K562 (cell line): ENCODE results near the gene MEIOB. TPM values are rescaled to one million over a fixed set of nuclear protein-coding genes. Genes with fewer than 3 reads are reported as not detected.
A peak's percentile ranks its signal among the peaks of the same experiment; 100 is the strongest.

Experiments
- ATAC-seq: fragments of 200-7000 bp; cut with Tn5 transposase; 3 replicates; pipeline ENCODE4 v1.9.1; 2020; ENCODE audit warnings: moderate library complexity
- BruUV-seq: library from RNA; stranded (reverse); fragments of 400-500 nt; replicated peaks from 2 replicates; lab custom pipeline; 2021; lab: Mats Ljungman, UMichigan
- CTCF ChIA-PET: fragments of 300-600 bp; formaldehyde crosslinking; extraction: SDS; loops from one replicate; lab custom pipeline; 2021; ENCODE audit warnings: low intra/inter-chr PET ratio; lab: Yijun Ruan, JAX
- POLR2A ChIA-PET: fragments of 300-600, 350-650 bp; sonication (Branson Sonifier 250); formaldehyde crosslinking; extraction: SDS; loops from one replicate; lab custom pipeline; 2021; ENCODE audit warnings: antibody characterized with exemption, inconsistent platforms; lab: Yijun Ruan, JAX
- DNase-seq, 4 experiments: peaks; one replicate each; pipeline versions ENCODE4 v3.0.0 to v3.0.0-alpha.2; 2011 to 2018; ENCODE audit warnings: low spot score in 3 of 4, mixed read lengths in 3 of 4; ENCODE audit errors: extremely low read depth in 1 of 4
- FAIRE-seq: peaks from 2 replicates; lab custom pipeline; 2011; peaks lifted over from hg19 to GRCh38; lab: Jason Lieb, UNC
- H2AFZ ChIP-seq: 2 replicates; pipeline ENCODE4 v1.6.0; 2011; ENCODE audit warnings: low read depth, low read length, control low read depth, inconsistent platforms
- H3K27ac ChIP-seq: fragments of 200-600 bp; 3 replicates; pipeline ENCODE4 v1.8.0; 2011; ENCODE audit warnings: low read depth, mild to moderate bottlenecking, control low read depth, inconsistent platforms, low read length, moderate library complexity, mixed read lengths; ENCODE audit errors: extremely low read depth
- H3K27me3 ChIP-seq, 2 experiments: fragments of 300-600 bp in 1 of 2; 2 replicates in 1 of 2; 3 replicates in 1 of 2; pipeline versions ENCODE4 v1.6.0 to v1.8.0; 2011; ENCODE audit warnings: inconsistent platforms in 2 of 2, low read length in 2 of 2, mild to moderate bottlenecking in 1 of 2, mixed read lengths in 1 of 2, moderate library complexity in 1 of 2; ENCODE audit not compliant: control insufficient read depth in 2 of 2, insufficient read depth in 2 of 2
- H3K36me3 ChIP-seq: fragments of 300-600 bp; 3 replicates; pipeline ENCODE4 v1.8.0; 2011; ENCODE audit warnings: mild to moderate bottlenecking, low read length, inconsistent platforms; ENCODE audit not compliant: control insufficient read depth, insufficient read depth
- H3K4me1 ChIP-seq, 2 experiments: fragments of 200-600 bp in 1 of 2; replicated peaks in 1 of 2; 2 replicates in 1 of 2; 3 replicates in 1 of 2; pipeline versions ENCODE4 v1.5.1 to v1.8.0; 2011; ENCODE audit warnings: inconsistent platforms in 2 of 2, low read length in 2 of 2, mild to moderate bottlenecking in 1 of 2, mixed read lengths in 1 of 2, moderate library complexity in 1 of 2; ENCODE audit not compliant: control insufficient read depth in 2 of 2, insufficient read depth in 2 of 2
- H3K4me2 ChIP-seq: 2 replicates; pipeline ENCODE4 v1.6.1; 2011; ENCODE audit warnings: low read length, control low read depth, inconsistent platforms, mixed read lengths; ENCODE audit not compliant: insufficient read depth
- H3K4me3 ChIP-seq: fragments of 200-600 bp; sonication (generic), shearing (Covaris generic); 2 replicates; pipeline ENCODE4 v1.5.1; 2016; ENCODE audit warnings: control low read depth, inconsistent platforms
- H3K79me2 ChIP-seq: fragments of 200-600 bp; 3 replicates; pipeline ENCODE4 v1.8.0; 2011; ENCODE audit warnings: low read length, inconsistent platforms; ENCODE audit not compliant: control insufficient read depth, insufficient read depth
- H3K9ac ChIP-seq, 2 experiments: 2 replicates each; pipeline versions ENCODE4 v1.6.0 to v1.6.1; 2011; ENCODE audit warnings: low read depth in 2 of 2, low read length in 2 of 2, control low read depth in 1 of 2, inconsistent platforms in 1 of 2, mild to moderate bottlenecking in 1 of 2, mixed read lengths in 1 of 2; ENCODE audit not compliant: insufficient read depth in 1 of 2
- H3K9me1 ChIP-seq: one replicate; pipeline ENCODE4 v1.6.0; 2011; ENCODE audit warnings: inconsistent platforms, mild to moderate bottlenecking, low read length, moderate library complexity; ENCODE audit not compliant: control insufficient read depth, insufficient read depth
- H3K9me3 ChIP-seq: replicated peaks from 2 replicates; pipeline ENCODE4 v1.5.1; 2011; ENCODE audit warnings: low read depth, low read length, inconsistent platforms; ENCODE audit not compliant: control insufficient read depth, insufficient read depth
- H4K20me1 ChIP-seq: replicated peaks from 2 replicates; pipeline ENCODE4 v1.6.1; 2011; ENCODE audit warnings: low read length, inconsistent platforms, mixed read lengths; ENCODE audit not compliant: control insufficient read depth, insufficient read depth
- CEBPZ ChIP-seq: fragments of 150-350 bp; IDR thresholded peaks from 2 replicates; pipeline ENCODE4 v1.6.1; 2014; ENCODE audit warnings: low read depth, mild to moderate bottlenecking, low read length, borderline replicate concordance
- CSDE1 ChIP-seq, 2 experiments: fragments of 450-650 bp; IDR thresholded peaks; 2 replicates each; pipeline ENCODE4 v1.6.1; 2016; ENCODE audit warnings: mild to moderate bottlenecking in 1 of 2
- HDAC6 ChIP-seq: IDR thresholded peaks from 2 replicates; pipeline ENCODE4 v1.6.1; 2012; ENCODE audit warnings: low read depth, mild to moderate bottlenecking, control low read depth, inconsistent platforms, low read length, moderate library complexity
- KDM4B ChIP-seq, 2 experiments: fragments of 450-650 bp in 1 of 2; sonication (generic) in 1 of 2; IDR thresholded peaks; 2 replicates each; pipeline ENCODE4 v1.6.1; 2016 to 2017; ENCODE audit warnings: borderline replicate concordance in 2 of 2, antibody characterized with exemption in 1 of 2, low read depth in 1 of 2, mild to moderate bottlenecking in 1 of 2
- LEF1 ChIP-seq: fragments of 450-650 bp; IDR thresholded peaks from 2 replicates; pipeline ENCODE4 v1.6.1; 2016; ENCODE audit warnings: mild to moderate bottlenecking
- MTA1 ChIP-seq: fragments of 450-650 bp; IDR thresholded peaks from 2 replicates; pipeline ENCODE4 v1.6.1; 2017; ENCODE audit warnings: borderline replicate concordance
- SLC30A9 ChIP-seq: fragments of 250-450 bp; sonication (Bioruptor Pico); IDR thresholded peaks from 2 replicates; pipeline ENCODE4 v1.8.0; 2022; ENCODE audit warnings: mild to moderate bottlenecking, moderate library complexity
- SP1 ChIP-seq: sonication (generic); formaldehyde crosslinking; IDR thresholded peaks from 2 replicates; pipeline ENCODE4 v1.8.1; 2022; ENCODE audit warnings: mild to moderate bottlenecking, missing genetic modification reagents
- SRF ChIP-seq, 2 experiments: fragments of 250-450, 450-650 bp in 1 of 2; sonication (Bioruptor Pico) in 1 of 2; sonication (generic) in 1 of 2; formaldehyde crosslinking; IDR thresholded peaks; 2 replicates each; pipeline versions ENCODE4 v1.5.0 to v1.5.1; 2020 to 2022; ENCODE audit warnings: mild to moderate bottlenecking in 1 of 2, missing genetic modification reagents in 1 of 2
- THAP7 ChIP-seq: fragments of 250-450 bp; sonication (Bioruptor Pico); IDR thresholded peaks from 2 replicates; pipeline ENCODE4 v1.5.0; 2021
- ZBED1 ChIP-seq: IDR thresholded peaks from 2 replicates; pipeline ENCODE4 v1.6.1; 2014
- ZNF280B ChIP-seq: fragments of 250-450 bp; sonication (Bioruptor Pico); IDR thresholded peaks from 2 replicates; pipeline ENCODE4 v1.5.1; 2021; ENCODE audit warnings: mild to moderate bottlenecking
- ZNF589 ChIP-seq: fragments of 200-800 bp; sonication (Bioruptor generic); IDR thresholded peaks from 2 replicates; pipeline ENCODE4 v1.6.1; 2016; ENCODE audit warnings: low read depth, missing genetic modification characterization, missing compliant biosample characterization
- ZNF76 ChIP-seq: fragments of 250-450 bp; sonication (Bioruptor Pico); IDR thresholded peaks from 2 replicates; pipeline ENCODE4 v1.4.0; 2020; ENCODE audit warnings: mild to moderate bottlenecking, moderate library complexity, borderline replicate concordance
- WGBS: fragments of 100-300 bp; shearing (Covaris generic); methylation state at CpG from one replicate; pipeline ENCODE4 v1.1.6; 2016; ENCODE audit warnings: low coverage, mixed read lengths; ENCODE audit not compliant: insufficient coverage; ENCODE audit errors: missing lambda C conversion rate; 5-methylcytosine and 5-hydroxymethylcytosine counted together
- in situ Hi-C: fragments of 300-500 bp; cut with MboI; formaldehyde crosslinking; loops from 4 replicates; pipeline ENCODE4 v1.15.0; 2018; ENCODE audit warnings: inconsistent platforms, mixed read lengths
- intact Hi-C: fragments of 100-400 bp; cut with micrococcal nuclease; formaldehyde crosslinking; loops from 2 replicates; pipeline ENCODE4 v1.14.2; 2022
- polyA plus RNA-seq, 8 experiments: library from polyadenylated mRNA; depleted of rRNA in 4 of 8; stranded (reverse) in 5 of 8; unstranded in 3 of 8; fragments of >200 nt; fragmentation: Nextera tagmentation in 2 of 8; fragmentation: Illumina TruSeq in 1 of 8; extraction: Ambion mirVana in 2 of 8; extraction: Trizol in 1 of 8; gene quantifications; 2 replicates each; pipeline versions ENCODE4 v1.2.1 to v1.2.3, GENCODE V29; 2011 to 2014; ENCODE audit warnings: inconsistent platforms in 1 of 8, missing spikeins in 1 of 8
- total RNA-seq, 7 experiments: library from RNA; depleted of rRNA in 6 of 7; stranded (reverse); fragments of >200 nt in 6 of 7; fragmentation: Illumina TruSeq in 2 of 7; extraction: Trizol in 2 of 7; gene quantifications; 2 replicates each; pipeline versions ENCODE4 v1.2.1 to v1.2.3, GENCODE V29; 2011 to 2021; ENCODE audit warnings: low replicate concordance in 1 of 7

MEIOB gene
- total and polyA plus RNA-seq, 9 of the 15 experiments (the other 6 are each of a cell fraction or from before 2014, with no cell fraction given), result 25.4 to 203 (median 97.6) TPM

- peak within 1 kb of the TSS; percentile 100 for H3K4me2 ChIP-seq
- no peaks in the 10 kb centered on the region for H3K27me3 ChIP-seq
- peak within 1 kb of the TSS; percentile 73 for H3K27ac ChIP-seq
- no peaks in the 10 kb centered on the region for H3K9me3 ChIP-seq
- H2AFZ ChIP-seq, result peak within 1 kb of the TSS; percentile 99
- peak; percentile 96 for ATAC-seq
- under 1% methylated on average over 76 of the region's 104 CpGs for WGBS
- H3K4me3 ChIP-seq, result peak within 1 kb of the TSS; percentile 68
- no TSS peak for BruUV-seq
- no peaks in the 10 kb centered on the region for H3K9me1 ChIP-seq
- ChIA-PET CTCF (no interaction called here), POLR2A (interaction anchor here (0.6 to 2.5 kb wide), 12 partner anchors 12 to 448 kb away, joined by 3 to 8 read pairs (median 3); partner anchors contain the start of genes EME2, MRPS34, NME3 and RPS2)
- in situ Hi-C loops, result no loop called here
- peak within 1 kb of the TSS; percentile 72 to 87 for H3K9ac ChIP-seq
- peak; percentile 95 for FAIRE-seq
- H3K79me2 ChIP-seq, result peaks cover 21% of the 10 kb centered on the region
- peak; percentile 96 to 100 (median 100) for DNase-seq
- peaks cover 9% of the 10 kb centered on the region for H4K20me1 ChIP-seq
- H3K4me1 ChIP-seq, result peaks cover 16 to 33% of the 10 kb centered on the region in 2 experiments; a peak in 4 of 5 replicates
- peaks cover 13% of the 10 kb centered on the region; the same call in 2 of the 3 replicates for H3K36me3 ChIP-seq
- intact Hi-C loops, result no loop called here
- no peak for TF ChIP-seq CEBPZ
- TF ChIP-seq LEF1, result no peak; the same call in 1 of the 2 replicates
- TF ChIP-seq ZNF76, result no peak
- no peak for TF ChIP-seq CSDE1 (IDR thresholded peaks at IDR 0.05)
- peak in 1 of 2 experiments; percentile 87; a peak in 1 of 4 replicates for TF ChIP-seq KDM4B (IDR thresholded peaks at IDR 0.05; ENCODE audit: borderline replicate concordance in 2 of 2, low read depth in 1 of 2)
- no peak for TF ChIP-seq SRF (CRISPR knock-in tag; IDR thresholded peaks at IDR 0.05)
- TF ChIP-seq ZBED1, result peak; percentile 39; the same call in 1 of the 2 replicates
- no peak for TF ChIP-seq ZNF280B (CRISPR knock-in tag)
- peak; percentile 70 for TF ChIP-seq ZNF589 (CRISPR knock-in tag)
- TF ChIP-seq MTA1, result no peak
- no peak for TF ChIP-seq THAP7 (CRISPR knock-in tag)
- TF ChIP-seq HDAC6, result no peak
- TF ChIP-seq SLC30A9, result no peak
- peak; percentile 87 for TF ChIP-seq SP1 (CRISPR knock-in tag)
Observed at GRCh38 chr16:1826691-1827573, 45.0 kb downstream of the MEIOB start, which contains the start of the genes FAHD1 and HAGH. FAHD1 (plus strand) TSS chr16:1827206; CDS start chr16:1827239, 33 bp downstream. HAGH (minus strand) TSS chr16:1826825; CDS start chr16:1826787, 38 bp downstream.
